HepG2 (cell line): Measurements from ENCODE around the gene JPH3. TPM values are rescaled to one million over a fixed set of nuclear protein-coding genes. Genes with fewer than 3 reads are reported as not detected.

ENCODE experiments used
- ATAC-seq: fragments of 200-7000 bp; cut with Tn5 transposase; 3 replicates; pipeline ENCODE4 v1.9.1; 2020; ENCODE audit warnings: mild to moderate bottlenecking, moderate library complexity
- BruUV-seq: library from RNA; stranded (reverse); fragments of 400-500 nt; replicated peaks from 2 replicates; lab custom pipeline; 2021; lab: Mats Ljungman, UMichigan
- CTCF ChIA-PET: fragments of 300-600 bp; formaldehyde crosslinking; extraction: SDS; loops from one replicate; lab custom pipeline; 2021; ENCODE audit warnings: low total read pairs, inconsistent platforms, low intra/inter-chr PET ratio; lab: Yijun Ruan, JAX
- POLR2A ChIA-PET: fragments of 350-600 bp; sonication (Branson Sonifier 250); formaldehyde crosslinking; loops from one replicate; lab custom pipeline; 2020; ENCODE audit warnings: antibody characterized with exemption, inconsistent platforms; lab: Yijun Ruan, JAX
- DNase-seq: peaks from one replicate; pipeline ENCODE4 v3.0.0-alpha.2; 2015; ENCODE audit warnings: low spot score
- FAIRE-seq: peaks from 3 replicates; lab custom pipeline; 2011; peaks lifted over from hg19 to GRCh38; lab: Jason Lieb, UNC
- H2AFZ ChIP-seq: one replicate; pipeline ENCODE4 v1.6.1; 2011; ENCODE audit warnings: low read length, inconsistent platforms
- H3K27ac ChIP-seq: fragments of 300-600 bp; 3 replicates; pipeline ENCODE4 v1.8.0; 2011; ENCODE audit warnings: mixed run types, mild to moderate bottlenecking, mixed read lengths, low read length, inconsistent platforms; ENCODE audit not compliant: insufficient read depth; ENCODE audit errors: extremely low read length
- H3K27me3 ChIP-seq, 2 experiments: fragments of 200-600 bp in 1 of 2; 2 replicates in 1 of 2; 3 replicates in 1 of 2; pipeline versions ENCODE4 v1.6.0 to v1.8.0; 2011; ENCODE audit warnings: low read length in 2 of 2, mild to moderate bottlenecking in 2 of 2, moderate library complexity in 2 of 2, inconsistent platforms in 1 of 2; ENCODE audit not compliant: insufficient read depth in 2 of 2, control insufficient read depth in 1 of 2
- H3K36me3 ChIP-seq, 2 experiments: fragments of 200-600 bp in 1 of 2; replicated peaks in 1 of 2; 2 replicates in 1 of 2; 3 replicates in 1 of 2; pipeline versions ENCODE4 v1.5.1 to v1.8.0; 2011; ENCODE audit warnings: low read length in 2 of 2, inconsistent platforms in 1 of 2; ENCODE audit not compliant: insufficient read depth in 2 of 2, control insufficient read depth in 1 of 2
- H3K4me1 ChIP-seq: 2 replicates; pipeline ENCODE4 v1.5.1; 2012; ENCODE audit warnings: low read length, inconsistent platforms; ENCODE audit not compliant: insufficient read depth
- H3K4me2 ChIP-seq: 2 replicates; pipeline ENCODE4 v1.6.0; 2011; ENCODE audit warnings: low read depth, low read length, inconsistent platforms
- H3K4me3 ChIP-seq, 3 experiments: fragments of 200-600 bp in 1 of 3; sonication (generic), shearing (Covaris generic) in 1 of 3; replicated peaks in 1 of 3; 2 replicates each; pipeline ENCODE4 v1.5.1; 2011 to 2016; ENCODE audit warnings: low read length in 3 of 3, inconsistent platforms in 2 of 3, low read depth in 2 of 3, mild to moderate bottlenecking in 2 of 3, control low read depth in 1 of 3, mixed read lengths in 1 of 3; ENCODE audit not compliant: insufficient read depth in 1 of 3
- H3K79me2 ChIP-seq: one replicate; pipeline ENCODE4 v1.6.1; 2011; ENCODE audit warnings: low read length, inconsistent platforms; ENCODE audit not compliant: insufficient read depth
- H3K9ac ChIP-seq: 2 replicates; pipeline ENCODE4 v1.6.0; 2011; ENCODE audit warnings: mild to moderate bottlenecking, low read depth, low read length, inconsistent platforms; ENCODE audit not compliant: insufficient read depth
- H3K9me3 ChIP-seq: 2 replicates; pipeline ENCODE4 v1.5.1; 2012; ENCODE audit warnings: mild to moderate bottlenecking, low read length
- H4K20me1 ChIP-seq: 2 replicates; pipeline ENCODE4 v1.6.0; 2011; ENCODE audit warnings: inconsistent platforms, mild to moderate bottlenecking, low read length, moderate library complexity; ENCODE audit not compliant: insufficient read depth
- ARNT2 ChIP-seq: sonication (generic); formaldehyde crosslinking; IDR thresholded peaks from 2 replicates; pipeline ENCODE4 v1.8.0; 2022; ENCODE audit warnings: mild to moderate bottlenecking, low read depth, missing genetic modification reagents, moderate library complexity
- ATM ChIP-seq: fragments of 450-650 bp; IDR thresholded peaks from 2 replicates; pipeline ENCODE4 v1.7.1; 2017; ENCODE audit warnings: mild to moderate bottlenecking, borderline replicate concordance
- FOXA1 ChIP-seq, 2 experiments: fragments of 450-650 bp in 1 of 2; sonication (generic) in 1 of 2; formaldehyde crosslinking in 1 of 2; IDR thresholded peaks; 2 replicates each; pipeline versions ENCODE4 v1.4.0 to v1.6.1; 2016 to 2020; ENCODE audit warnings: missing genetic modification reagents in 1 of 2
- MAFF ChIP-seq: IDR thresholded peaks from 2 replicates; pipeline ENCODE4 v1.6.1; 2011; ENCODE audit warnings: low read depth, low read length, improper control_type of control experiment
- RBAK ChIP-seq: sonication (generic); formaldehyde crosslinking; IDR thresholded peaks from 2 replicates; pipeline ENCODE4 v1.5.1; 2020; ENCODE audit warnings: mild to moderate bottlenecking, missing genetic modification reagents
- SAP130 ChIP-seq: IDR thresholded peaks from 2 replicates; pipeline ENCODE4 v1.6.1; 2016; ENCODE audit warnings: low read depth
- SIX4 ChIP-seq: sonication (generic); formaldehyde crosslinking; IDR thresholded peaks from 2 replicates; pipeline ENCODE4 v1.4.0; 2020; ENCODE audit warnings: missing genetic modification reagents
- XBP1 ChIP-seq: sonication (generic); formaldehyde crosslinking; IDR thresholded peaks from 2 replicates; pipeline ENCODE4 v1.5.0; 2020; ENCODE audit warnings: missing genetic modification reagents
- ZNF589 ChIP-seq: sonication (generic); formaldehyde crosslinking; conservative IDR thresholded peaks from 2 replicates; pipeline ENCODE4 v1.8.0; 2022; ENCODE audit warnings: mild to moderate bottlenecking, moderate library complexity, missing genetic modification reagents
- ZNF724P ChIP-seq: sonication (generic); formaldehyde crosslinking; IDR thresholded peaks from 2 replicates; pipeline ENCODE4 v1.8.0; 2022; ENCODE audit warnings: missing genetic modification reagents, borderline replicate concordance
- ZNF850 ChIP-seq: sonication (generic); formaldehyde crosslinking; conservative IDR thresholded peaks from 2 replicates; pipeline ENCODE4 v1.9.0; 2021; ENCODE audit warnings: mild to moderate bottlenecking, missing genetic modification reagents
- WGBS: methylation state at CpG from one replicate; pipeline ENCODE4 v1.1.6; 2017; ENCODE audit warnings: low lambda C conversion rate; 5-methylcytosine and 5-hydroxymethylcytosine counted together
- in situ Hi-C: cut with HindIII; loops from 2 replicates; pipeline ENCODE4 v1.10.0; 2017; ENCODE audit warnings: low pct_unique_long_range_greater_than_20kb; ENCODE audit not compliant: extremely low pct_ligation_motif_present
- intact Hi-C: fragments of 100-400 bp; cut with micrococcal nuclease; formaldehyde crosslinking; loops from one replicate; pipeline ENCODE4 v1.10.0; 2022; ENCODE audit not compliant: unreplicated experiment
- polyA plus RNA-seq, 8 experiments: library from polyadenylated mRNA; depleted of rRNA in 3 of 8; stranded (reverse) in 7 of 8; unstranded in 1 of 8; fragments of >200 nt; fragmentation: Illumina TruSeq in 4 of 8; extraction: Trizol in 4 of 8; gene quantifications; 2 replicates each; pipeline versions ENCODE4 v1.2.1 to v1.2.3, GENCODE V29; 2011 to 2016; ENCODE audit warnings: low read depth in 4 of 8, missing spikeins in 1 of 8, mixed read lengths in 1 of 8; ENCODE audit not compliant: insufficient read depth in 1 of 8
- total RNA-seq, 5 experiments: library from RNA; depleted of rRNA; stranded (reverse); fragments of >200 nt; fragmentation: Illumina TruSeq; extraction: Trizol; gene quantifications; 2 replicates each; pipeline ENCODE4 v1.2.3, GENCODE V29; 2016; ENCODE audit warnings: low read depth in 1 of 5
- TF ChIP-seq, protein P1 (sequence below): sonication (generic); formaldehyde crosslinking; IDR thresholded peaks from 2 replicates; pipeline ENCODE4 v1.4.0; 2020; ENCODE audit warnings: mild to moderate bottlenecking, missing genetic modification reagents
- TF ChIP-seq, protein P2 (sequence below): IDR thresholded peaks from 2 replicates; pipeline ENCODE4 v1.4.0; 2020; ENCODE audit warnings: mild to moderate bottlenecking, missing genetic modification reagents
- TF ChIP-seq, protein P3 (sequence below): sonication (generic); formaldehyde crosslinking; IDR thresholded peaks from 2 replicates; pipeline ENCODE4 v1.5.0; 2020; ENCODE audit warnings: mild to moderate bottlenecking, missing genetic modification reagents, moderate library complexity
- TF ChIP-seq, protein P4 (sequence below): fragments of 450-650 bp; IDR thresholded peaks from 2 replicates; pipeline ENCODE4 v1.6.1; 2016
- TF ChIP-seq, protein P5 (sequence below): sonication (generic); formaldehyde crosslinking; IDR thresholded peaks from 2 replicates; pipeline ENCODE4 v1.8.0; 2022; ENCODE audit warnings: missing genetic modification reagents, mild to moderate bottlenecking, moderate library complexity, borderline replicate concordance

Gene JPH3
- total and polyA plus RNA-seq, 2 of the 13 experiments (the other 11 are each of a cell fraction or from before 2014, with no cell fraction given): not detected

DNA sequence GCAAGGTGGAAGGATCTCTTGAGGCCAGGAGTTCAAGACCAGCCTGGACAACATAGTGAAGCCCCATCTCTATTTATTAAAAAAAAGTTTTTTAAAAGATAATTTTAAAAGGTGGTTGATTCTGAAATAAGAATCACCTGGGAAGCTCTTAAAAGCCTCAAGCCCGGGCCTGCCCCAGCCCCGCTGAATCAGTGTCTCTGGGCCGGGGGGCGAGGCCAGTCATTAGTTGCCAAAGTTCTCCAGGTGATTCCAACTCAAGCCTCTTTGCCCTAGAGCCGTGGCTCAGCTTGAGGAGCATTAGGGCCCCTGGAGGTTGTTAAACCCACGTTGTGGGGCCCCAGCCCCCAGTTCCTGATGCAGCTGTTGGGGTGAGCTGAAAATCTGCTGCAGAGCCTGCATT is 24.6 kb downstream of the JPH3 start:
- Histone ChIP-seq H3K9me3 (no peaks in the 10 kb centered on the region), H3K4me3 (no peak overlapping the region), H3K4me1 (no peaks in the 10 kb centered on the region), H3K9ac (no peak overlapping the region), H3K27me3 (peaks cover 11 to 92% of the 10 kb centered on the region in 2 experiments), H4K20me1 (peaks cover 3% of the 10 kb centered on the region; the same call in 1 of the 2 replicates), H3K4me2 (no peak overlapping the region), H3K27ac (no peak overlapping the region), H2AFZ (no peak overlapping the region), H3K79me2 (no peaks in the 10 kb centered on the region), H3K36me3 (no peaks in the 10 kb centered on the region)
- ChIA-PET CTCF (no interaction called here), POLR2A (no interaction called here)
- in situ Hi-C loops: no loop called here
- BruUV-seq: no TSS peak
- ATAC-seq: no peak
- no peak for DNase-seq
- 14% methylated on average over 4 of the region's 6 CpGs for WGBS
- no peak for FAIRE-seq
- intact Hi-C loops: no loop called here
- TF ChIP-seq ZNF724P (CRISPR knock-in tag) (no peak), MAFF (no peak), XBP1 (CRISPR knock-in tag) (no peak), ATM (no peak), FOXA1 (IDR thresholded peaks at IDR 0.05) (no peak), FOXA1 (CRISPR knock-in tag; IDR thresholded peaks at IDR 0.05) (no peak), RBAK (CRISPR knock-in tag) (no peak), ARNT2 (no peak), ZNF589 (CRISPR knock-in tag) (no peak), ZNF850 (no peak), SAP130 (CRISPR knock-in tag) (no peak), SIX4 (CRISPR knock-in tag) (no peak)
- TF ChIP-seq, protein P1, sequence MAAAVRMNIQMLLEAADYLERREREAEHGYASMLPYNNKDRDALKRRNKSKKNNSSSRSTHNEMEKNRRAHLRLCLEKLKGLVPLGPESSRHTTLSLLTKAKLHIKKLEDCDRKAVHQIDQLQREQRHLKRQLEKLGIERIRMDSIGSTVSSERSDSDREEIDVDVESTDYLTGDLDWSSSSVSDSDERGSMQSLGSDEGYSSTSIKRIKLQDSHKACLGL (CRISPR knock-in tag): no peak
- TF ChIP-seq, protein P2, sequence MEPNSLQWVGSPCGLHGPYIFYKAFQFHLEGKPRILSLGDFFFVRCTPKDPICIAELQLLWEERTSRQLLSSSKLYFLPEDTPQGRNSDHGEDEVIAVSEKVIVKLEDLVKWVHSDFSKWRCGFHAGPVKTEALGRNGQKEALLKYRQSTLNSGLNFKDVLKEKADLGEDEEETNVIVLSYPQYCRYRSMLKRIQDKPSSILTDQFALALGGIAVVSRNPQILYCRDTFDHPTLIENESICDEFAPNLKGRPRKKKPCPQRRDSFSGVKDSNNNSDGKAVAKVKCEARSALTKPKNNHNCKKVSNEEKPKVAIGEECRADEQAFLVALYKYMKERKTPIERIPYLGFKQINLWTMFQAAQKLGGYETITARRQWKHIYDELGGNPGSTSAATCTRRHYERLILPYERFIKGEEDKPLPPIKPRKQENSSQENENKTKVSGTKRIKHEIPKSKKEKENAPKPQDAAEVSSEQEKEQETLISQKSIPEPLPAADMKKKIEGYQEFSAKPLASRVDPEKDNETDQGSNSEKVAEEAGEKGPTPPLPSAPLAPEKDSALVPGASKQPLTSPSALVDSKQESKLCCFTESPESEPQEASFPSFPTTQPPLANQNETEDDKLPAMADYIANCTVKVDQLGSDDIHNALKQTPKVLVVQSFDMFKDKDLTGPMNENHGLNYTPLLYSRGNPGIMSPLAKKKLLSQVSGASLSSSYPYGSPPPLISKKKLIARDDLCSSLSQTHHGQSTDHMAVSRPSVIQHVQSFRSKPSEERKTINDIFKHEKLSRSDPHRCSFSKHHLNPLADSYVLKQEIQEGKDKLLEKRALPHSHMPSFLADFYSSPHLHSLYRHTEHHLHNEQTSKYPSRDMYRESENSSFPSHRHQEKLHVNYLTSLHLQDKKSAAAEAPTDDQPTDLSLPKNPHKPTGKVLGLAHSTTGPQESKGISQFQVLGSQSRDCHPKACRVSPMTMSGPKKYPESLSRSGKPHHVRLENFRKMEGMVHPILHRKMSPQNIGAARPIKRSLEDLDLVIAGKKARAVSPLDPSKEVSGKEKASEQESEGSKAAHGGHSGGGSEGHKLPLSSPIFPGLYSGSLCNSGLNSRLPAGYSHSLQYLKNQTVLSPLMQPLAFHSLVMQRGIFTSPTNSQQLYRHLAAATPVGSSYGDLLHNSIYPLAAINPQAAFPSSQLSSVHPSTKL (CRISPR knock-in tag): no peak
- TF ChIP-seq, protein P3, sequence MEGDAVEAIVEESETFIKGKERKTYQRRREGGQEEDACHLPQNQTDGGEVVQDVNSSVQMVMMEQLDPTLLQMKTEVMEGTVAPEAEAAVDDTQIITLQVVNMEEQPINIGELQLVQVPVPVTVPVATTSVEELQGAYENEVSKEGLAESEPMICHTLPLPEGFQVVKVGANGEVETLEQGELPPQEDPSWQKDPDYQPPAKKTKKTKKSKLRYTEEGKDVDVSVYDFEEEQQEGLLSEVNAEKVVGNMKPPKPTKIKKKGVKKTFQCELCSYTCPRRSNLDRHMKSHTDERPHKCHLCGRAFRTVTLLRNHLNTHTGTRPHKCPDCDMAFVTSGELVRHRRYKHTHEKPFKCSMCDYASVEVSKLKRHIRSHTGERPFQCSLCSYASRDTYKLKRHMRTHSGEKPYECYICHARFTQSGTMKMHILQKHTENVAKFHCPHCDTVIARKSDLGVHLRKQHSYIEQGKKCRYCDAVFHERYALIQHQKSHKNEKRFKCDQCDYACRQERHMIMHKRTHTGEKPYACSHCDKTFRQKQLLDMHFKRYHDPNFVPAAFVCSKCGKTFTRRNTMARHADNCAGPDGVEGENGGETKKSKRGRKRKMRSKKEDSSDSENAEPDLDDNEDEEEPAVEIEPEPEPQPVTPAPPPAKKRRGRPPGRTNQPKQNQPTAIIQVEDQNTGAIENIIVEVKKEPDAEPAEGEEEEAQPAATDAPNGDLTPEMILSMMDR: no peak
- TF ChIP-seq, protein P4, sequence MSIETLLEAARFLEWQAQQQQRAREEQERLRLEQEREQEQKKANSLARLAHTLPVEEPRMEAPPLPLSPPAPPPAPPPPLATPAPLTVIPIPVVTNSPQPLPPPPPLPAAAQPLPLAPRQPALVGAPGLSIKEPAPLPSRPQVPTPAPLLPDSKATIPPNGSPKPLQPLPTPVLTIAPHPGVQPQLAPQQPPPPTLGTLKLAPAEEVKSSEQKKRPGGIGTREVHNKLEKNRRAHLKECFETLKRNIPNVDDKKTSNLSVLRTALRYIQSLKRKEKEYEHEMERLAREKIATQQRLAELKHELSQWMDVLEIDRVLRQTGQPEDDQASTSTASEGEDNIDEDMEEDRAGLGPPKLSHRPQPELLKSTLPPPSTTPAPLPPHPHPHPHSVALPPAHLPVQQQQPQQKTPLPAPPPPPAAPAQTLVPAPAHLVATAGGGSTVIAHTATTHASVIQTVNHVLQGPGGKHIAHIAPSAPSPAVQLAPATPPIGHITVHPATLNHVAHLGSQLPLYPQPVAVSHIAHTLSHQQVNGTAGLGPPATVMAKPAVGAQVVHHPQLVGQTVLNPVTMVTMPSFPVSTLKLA: no peak
- TF ChIP-seq, protein P5, sequence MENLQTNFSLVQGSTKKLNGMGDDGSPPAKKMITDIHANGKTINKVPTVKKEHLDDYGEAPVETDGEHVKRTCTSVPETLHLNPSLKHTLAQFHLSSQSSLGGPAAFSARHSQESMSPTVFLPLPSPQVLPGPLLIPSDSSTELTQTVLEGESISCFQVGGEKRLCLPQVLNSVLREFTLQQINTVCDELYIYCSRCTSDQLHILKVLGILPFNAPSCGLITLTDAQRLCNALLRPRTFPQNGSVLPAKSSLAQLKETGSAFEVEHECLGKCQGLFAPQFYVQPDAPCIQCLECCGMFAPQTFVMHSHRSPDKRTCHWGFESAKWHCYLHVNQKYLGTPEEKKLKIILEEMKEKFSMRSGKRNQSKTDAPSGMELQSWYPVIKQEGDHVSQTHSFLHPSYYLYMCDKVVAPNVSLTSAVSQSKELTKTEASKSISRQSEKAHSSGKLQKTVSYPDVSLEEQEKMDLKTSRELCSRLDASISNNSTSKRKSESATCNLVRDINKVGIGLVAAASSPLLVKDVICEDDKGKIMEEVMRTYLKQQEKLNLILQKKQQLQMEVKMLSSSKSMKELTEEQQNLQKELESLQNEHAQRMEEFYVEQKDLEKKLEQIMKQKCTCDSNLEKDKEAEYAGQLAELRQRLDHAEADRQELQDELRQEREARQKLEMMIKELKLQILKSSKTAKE: no peak
